ENCODE measurements around the gene CD36.

CD36 gene

DNA sequence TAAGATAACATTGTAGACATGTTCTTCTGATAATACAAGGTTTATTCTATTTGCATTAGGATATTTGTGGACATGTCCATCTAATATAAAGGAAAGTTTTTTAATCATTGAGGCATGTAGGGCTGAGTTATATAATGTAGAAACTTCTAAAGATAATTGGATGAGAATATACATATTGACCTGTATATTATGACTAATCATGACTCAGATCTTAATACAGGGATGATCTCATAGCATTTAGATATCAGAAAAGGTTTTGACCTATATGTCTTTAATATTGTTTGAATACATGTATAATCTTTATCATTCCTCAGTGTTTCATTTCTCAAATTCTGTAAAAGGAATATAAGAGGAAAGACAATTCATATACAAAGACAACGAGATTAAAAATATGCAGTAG is 39.2 kb downstream of the CD36 start:
- in situ Hi-C loops (cut with MboI; ENCODE audit: low pct_unique_long_range_greater_than_20kb, low sequenced_read_pairs, unreplicated experiment), result loop anchor here (25.0 kb wide), 1 partner anchor 785 kb away; no protein-coding TSS in a partner anchor
- TF ChIP-seq, protein P1, sequence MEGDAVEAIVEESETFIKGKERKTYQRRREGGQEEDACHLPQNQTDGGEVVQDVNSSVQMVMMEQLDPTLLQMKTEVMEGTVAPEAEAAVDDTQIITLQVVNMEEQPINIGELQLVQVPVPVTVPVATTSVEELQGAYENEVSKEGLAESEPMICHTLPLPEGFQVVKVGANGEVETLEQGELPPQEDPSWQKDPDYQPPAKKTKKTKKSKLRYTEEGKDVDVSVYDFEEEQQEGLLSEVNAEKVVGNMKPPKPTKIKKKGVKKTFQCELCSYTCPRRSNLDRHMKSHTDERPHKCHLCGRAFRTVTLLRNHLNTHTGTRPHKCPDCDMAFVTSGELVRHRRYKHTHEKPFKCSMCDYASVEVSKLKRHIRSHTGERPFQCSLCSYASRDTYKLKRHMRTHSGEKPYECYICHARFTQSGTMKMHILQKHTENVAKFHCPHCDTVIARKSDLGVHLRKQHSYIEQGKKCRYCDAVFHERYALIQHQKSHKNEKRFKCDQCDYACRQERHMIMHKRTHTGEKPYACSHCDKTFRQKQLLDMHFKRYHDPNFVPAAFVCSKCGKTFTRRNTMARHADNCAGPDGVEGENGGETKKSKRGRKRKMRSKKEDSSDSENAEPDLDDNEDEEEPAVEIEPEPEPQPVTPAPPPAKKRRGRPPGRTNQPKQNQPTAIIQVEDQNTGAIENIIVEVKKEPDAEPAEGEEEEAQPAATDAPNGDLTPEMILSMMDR (IDR thresholded peaks at IDR 0.05; ENCODE audit: extremely low read depth, insufficient read depth, missing control alignments), result no peak
- DNase-seq (ENCODE audit: low spot score), result no peak

DNA sequence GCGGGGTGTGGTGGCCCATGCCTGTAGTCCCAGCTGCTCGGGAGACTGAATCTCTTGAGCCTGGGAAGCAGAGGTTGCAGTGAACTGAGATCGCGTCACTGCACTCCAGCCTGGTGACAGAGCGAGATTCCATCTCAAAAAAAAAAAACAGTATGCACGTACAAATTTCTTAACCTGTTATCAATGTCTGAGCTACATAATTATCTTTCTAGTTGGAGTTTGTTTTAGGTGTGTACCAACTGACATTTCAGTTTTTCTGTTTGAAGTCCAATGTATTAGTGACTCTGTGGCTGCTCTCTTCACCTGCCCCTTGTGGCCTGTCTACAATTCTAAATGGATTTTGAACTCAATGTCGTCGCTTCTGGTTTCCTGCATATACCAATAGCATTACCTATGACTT is 40.3 kb downstream of the CD36 start:
- TF ChIP-seq, protein P1 (IDR thresholded peaks at IDR 0.05; ENCODE audit: extremely low read depth, insufficient read depth, missing control alignments), result no peak
- in situ Hi-C loops (cut with MboI; ENCODE audit: low pct_unique_long_range_greater_than_20kb, low sequenced_read_pairs, unreplicated experiment), result loop anchor here (25.0 kb wide), 1 partner anchor 784 kb away; no protein-coding TSS in a partner anchor
- DNase-seq (ENCODE audit: low spot score), result no peak

DNA sequence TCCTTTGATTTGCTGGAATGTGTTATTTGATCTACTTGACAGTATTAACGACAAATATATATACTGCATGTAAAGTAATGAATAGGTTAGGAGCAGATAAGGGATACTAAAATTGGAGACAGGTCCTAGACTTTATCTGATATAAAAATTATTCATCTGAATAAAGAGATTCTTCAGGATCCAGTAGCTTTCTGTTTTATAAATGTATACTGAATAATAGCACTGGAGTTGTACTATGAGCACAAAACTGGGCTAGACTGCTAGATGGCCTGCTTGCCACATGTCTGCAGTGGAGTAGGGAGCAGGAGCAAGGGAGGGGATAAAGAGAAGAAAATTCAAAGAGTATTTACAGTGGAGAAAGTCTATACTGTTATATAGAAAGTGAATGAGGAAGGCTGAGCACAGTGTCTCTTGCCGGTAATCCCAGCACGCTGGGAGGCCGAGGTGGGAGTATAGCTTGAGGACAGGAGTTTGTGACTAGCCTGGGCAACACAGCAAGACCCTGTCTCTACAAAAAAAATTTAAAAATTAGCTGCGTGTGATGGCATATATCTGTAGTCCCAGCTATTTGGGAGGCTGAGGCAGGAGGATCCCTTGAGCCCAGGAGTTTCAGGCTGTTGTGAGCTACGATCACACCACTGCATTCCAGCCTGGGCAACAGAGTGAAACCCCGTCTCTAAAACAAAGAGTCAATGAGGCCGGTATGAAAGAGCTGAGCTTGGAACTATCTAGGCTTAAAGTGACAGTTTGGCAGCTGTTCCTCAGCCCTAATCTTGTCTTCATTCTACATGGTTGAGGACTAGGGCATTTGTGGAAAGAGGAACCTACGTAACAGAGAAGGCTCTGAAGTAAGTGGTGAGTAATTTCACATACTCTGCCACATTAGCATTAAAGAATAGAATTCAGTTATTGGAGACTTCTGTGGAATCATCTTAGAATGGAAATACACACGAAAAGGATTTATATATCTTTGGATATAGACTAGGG is 41.8 kb downstream of the CD36 start:
- DNase-seq (ENCODE audit: low spot score), result no peak
- in situ Hi-C loops (cut with MboI; ENCODE audit: low pct_unique_long_range_greater_than_20kb, low sequenced_read_pairs, unreplicated experiment), result loop anchor here (25.0 kb wide), 1 partner anchor 782 kb away; no protein-coding TSS in a partner anchor
- TF ChIP-seq, protein P1 (IDR thresholded peaks at IDR 0.05; ENCODE audit: extremely low read depth, insufficient read depth, missing control alignments), result no peak

DNA sequence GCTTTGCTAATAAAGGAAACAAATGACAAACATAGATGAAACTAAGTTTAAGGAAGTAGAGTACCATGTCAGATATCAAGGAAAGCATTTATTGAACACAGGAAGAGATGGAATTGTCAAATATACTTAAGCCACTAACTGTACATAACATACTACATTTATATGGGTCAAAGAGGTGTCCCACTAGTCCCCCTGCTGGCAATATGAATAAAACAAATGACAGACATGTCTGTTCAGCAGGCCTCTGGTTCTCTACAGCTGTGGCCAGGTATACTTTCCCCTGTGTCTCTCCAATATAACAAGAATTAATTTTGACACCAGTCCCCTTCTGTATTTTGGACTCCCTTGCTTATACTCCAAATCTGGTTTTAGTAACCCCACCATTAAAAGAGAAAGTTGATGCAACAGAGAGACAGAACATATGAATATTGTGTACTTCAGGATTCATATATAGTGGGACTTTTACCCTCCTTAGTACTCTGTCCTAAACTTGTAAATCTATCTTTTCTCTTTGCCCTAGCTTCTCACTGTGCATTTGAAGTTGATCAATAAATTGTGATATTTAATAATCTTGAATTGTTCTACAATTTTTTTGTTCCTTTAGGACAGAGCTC is 42.9 kb downstream of the CD36 start:
- DNase-seq (ENCODE audit: low spot score), result peak; percentile 4
- in situ Hi-C loops (cut with MboI; ENCODE audit: low pct_unique_long_range_greater_than_20kb, low sequenced_read_pairs, unreplicated experiment), result loop anchor here (25.0 kb wide), 1 partner anchor 781 kb away; no protein-coding TSS in a partner anchor
- TF ChIP-seq, protein P1 (IDR thresholded peaks at IDR 0.05; ENCODE audit: extremely low read depth, insufficient read depth, missing control alignments), result peak; percentile 48

DNA sequence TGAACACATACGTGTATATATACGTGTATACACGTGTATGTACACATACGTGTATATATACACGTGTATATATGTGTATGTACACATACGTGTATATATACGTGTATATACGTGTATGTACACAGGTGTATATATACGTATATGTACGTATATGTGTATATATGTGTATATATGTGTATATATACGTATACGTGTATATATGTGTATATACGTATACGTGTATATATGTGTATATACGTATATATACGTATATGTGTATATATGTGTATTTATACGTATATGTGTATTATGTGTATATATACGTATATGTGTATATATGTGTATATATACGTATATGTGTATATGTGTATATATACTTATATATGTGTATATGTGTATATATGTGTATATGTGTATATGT is 44.3 kb downstream of the CD36 start:
- in situ Hi-C loops (cut with MboI; ENCODE audit: low pct_unique_long_range_greater_than_20kb, low sequenced_read_pairs, unreplicated experiment), result loop anchor here (25.0 kb wide), 1 partner anchor 780 kb away; no protein-coding TSS in a partner anchor
- no peak for DNase-seq (ENCODE audit: low spot score)
- TF ChIP-seq, protein P1 (IDR thresholded peaks at IDR 0.05; ENCODE audit: extremely low read depth, insufficient read depth, missing control alignments), result no peak

DNA sequence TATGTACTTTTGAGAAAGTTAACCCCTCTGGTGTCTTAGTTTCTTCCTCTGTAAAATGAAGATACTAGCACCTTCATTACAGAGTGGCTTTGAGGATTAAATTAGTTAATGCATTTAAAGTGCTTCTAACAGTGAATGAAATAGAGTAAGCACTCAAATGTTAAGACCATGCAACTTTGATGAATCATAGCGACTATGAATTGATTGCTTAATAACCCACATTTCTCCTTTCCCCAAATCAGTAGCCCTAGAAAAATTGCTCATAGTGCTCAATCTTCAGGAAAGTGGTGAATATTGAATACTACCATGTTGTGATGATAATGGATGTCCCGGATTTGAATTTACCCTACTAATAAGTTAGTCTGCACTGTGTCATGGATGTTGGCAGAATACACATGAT is 48.1 kb downstream of the CD36 start:
- DNase-seq (ENCODE audit: low spot score), result no peak
- in situ Hi-C loops (cut with MboI; ENCODE audit: low pct_unique_long_range_greater_than_20kb, low sequenced_read_pairs, unreplicated experiment), result loop anchor here (25.0 kb wide), 1 partner anchor 776 kb away; no protein-coding TSS in a partner anchor
- TF ChIP-seq, protein P1 (IDR thresholded peaks at IDR 0.05; ENCODE audit: extremely low read depth, insufficient read depth, missing control alignments), result no peak
